Liver (tissue), 9 donors: ENCODE measurements around the gene C2. TPM values are rescaled to one million over a fixed set of nuclear protein-coding genes. Genes with fewer than 3 reads are reported as not detected.

Experiments used
- DNase-seq: peaks from one replicate; pipeline ENCODE4 v3.0.0-alpha.2; 2017; ENCODE audit warnings: low spot score
- H3K27ac ChIP-seq, 2 donors: one replicate each; pipeline ENCODE4 v1.7.0; 2013; ENCODE audit warnings: inconsistent platforms in 2 of 2, low read length in 2 of 2, control low read depth in 1 of 2, low read depth in 1 of 2, mild to moderate bottlenecking in 1 of 2
- H3K27me3 ChIP-seq, 4 donors: one replicate each; pipeline versions ENCODE4 v1.6.1 to v1.7.0; 2013; ENCODE audit warnings: low read length in 3 of 4, inconsistent platforms in 1 of 4, mild to moderate bottlenecking in 1 of 4, moderate library complexity in 1 of 4; ENCODE audit not compliant: control insufficient read depth in 4 of 4, insufficient read depth in 4 of 4
- H3K36me3 ChIP-seq, 4 donors: one replicate each; pipeline versions ENCODE4 v1.6.1 to v1.7.0; 2013; ENCODE audit warnings: low read length in 3 of 4, mild to moderate bottlenecking in 3 of 4, low read depth in 1 of 4, moderate library complexity in 1 of 4; ENCODE audit not compliant: control insufficient read depth in 4 of 4, insufficient read depth in 3 of 4
- H3K4me1 ChIP-seq, 4 donors: one replicate each; pipeline versions ENCODE4 v1.6.1 to v1.7.0; 2013; ENCODE audit warnings: low read length in 3 of 4, mild to moderate bottlenecking in 3 of 4, moderate library complexity in 1 of 4; ENCODE audit not compliant: control insufficient read depth in 4 of 4, insufficient read depth in 4 of 4
- H3K4me3 ChIP-seq, 3 donors: one replicate each; pipeline versions ENCODE4 v1.6.1 to v1.7.0; 2013; ENCODE audit warnings: low read length in 3 of 3, control low read depth in 1 of 3, low read depth in 1 of 3, mild to moderate bottlenecking in 1 of 3
- H3K9ac ChIP-seq, 2 donors: one replicate each; pipeline ENCODE4 v1.7.0; 2013; ENCODE audit warnings: low read length in 2 of 2, mild to moderate bottlenecking in 2 of 2, moderate library complexity in 2 of 2, control low read depth in 1 of 2, low read depth in 1 of 2
- H3K9me3 ChIP-seq, 4 donors: one replicate each; pipeline versions ENCODE4 v1.6.1 to v1.7.0; 2013; ENCODE audit warnings: low read length in 3 of 4; ENCODE audit not compliant: control insufficient read depth in 4 of 4
- EGR1 ChIP-seq, 2 donors: IDR thresholded peaks; 2 replicates each; pipeline ENCODE4 v1.6.1; 2016 to 2018; ENCODE audit warnings: antibody characterized with exemption in 2 of 2, low read depth in 2 of 2
- FOXA1 ChIP-seq: IDR thresholded peaks from 2 replicates; pipeline ENCODE4 v1.6.1; 2016; ENCODE audit warnings: antibody characterized with exemption
- FOXA2 ChIP-seq: IDR thresholded peaks from 2 replicates; pipeline ENCODE4 v1.6.1; 2016; ENCODE audit warnings: antibody characterized with exemption
- GABPA ChIP-seq, 2 donors: IDR thresholded peaks in 1 of 2; conservative IDR thresholded peaks in 1 of 2; 2 replicates each; pipeline ENCODE4 v1.6.1; 2016; ENCODE audit warnings: antibody characterized with exemption in 2 of 2, mild to moderate bottlenecking in 1 of 2, moderate library complexity in 1 of 2
- HNF4A ChIP-seq, 2 donors: conservative IDR thresholded peaks; 2 replicates each; pipeline ENCODE4 v1.6.1; 2016; ENCODE audit warnings: antibody characterized with exemption in 2 of 2, mild to moderate bottlenecking in 2 of 2
- JUND ChIP-seq, 2 donors: IDR thresholded peaks; 2 replicates each; pipeline ENCODE4 v1.6.1; 2016; ENCODE audit warnings: antibody characterized with exemption in 2 of 2
- NR2F2 ChIP-seq: IDR thresholded peaks from 2 replicates; pipeline ENCODE4 v1.6.1; 2016; ENCODE audit warnings: antibody characterized with exemption
- RAD21 ChIP-seq, 2 donors: IDR thresholded peaks; 2 replicates each; pipeline ENCODE4 v1.6.1; 2016; ENCODE audit warnings: antibody characterized with exemption in 2 of 2, mild to moderate bottlenecking in 2 of 2
- RXRA ChIP-seq, 2 donors: IDR thresholded peaks; 2 replicates each; pipeline ENCODE4 v1.6.1; 2017 to 2018; ENCODE audit warnings: antibody characterized with exemption in 2 of 2, mild to moderate bottlenecking in 1 of 2
- SP1 ChIP-seq: IDR thresholded peaks from 2 replicates; pipeline ENCODE4 v1.6.1; 2018; ENCODE audit warnings: antibody characterized with exemption, mild to moderate bottlenecking
- TAF1 ChIP-seq: conservative IDR thresholded peaks from 2 replicates; pipeline ENCODE4 v1.6.1; 2016; ENCODE audit warnings: antibody characterized with exemption, mild to moderate bottlenecking
- YY1 ChIP-seq: IDR thresholded peaks from 2 replicates; pipeline ENCODE4 v1.6.1; 2016; ENCODE audit warnings: antibody characterized with exemption, mild to moderate bottlenecking
- WGBS: extraction: QIAGEN DNeasy Blood & Tissue Kit; methylation state at CpG from one replicate; pipeline ENCODE4 v1.1.7; 2013; 5-methylcytosine and 5-hydroxymethylcytosine counted together
- polyA plus RNA-seq, 2 donors: library from polyadenylated mRNA; stranded (reverse) in 1 of 2; unstranded in 1 of 2; fragments of 200-250 nt in 1 of 2; fragments of >200 nt in 1 of 2; fragmentation: Nextera tagmentation in 1 of 2; extraction: Ambion mirVana in 1 of 2; gene quantifications; one replicate each; pipeline versions ENCODE4 v1.2.1 to v1.2.3, GENCODE V29; 2013 to 2015
- total RNA-seq, 2 donors: library from RNA; depleted of rRNA; stranded (reverse); fragments of >200 nt; gene quantifications; one replicate each; pipeline ENCODE4 v1.2.3, GENCODE V29; 2014
- TF ChIP-seq, protein P1 (sequence below): IDR thresholded peaks from 2 replicates; pipeline ENCODE4 v1.6.1; 2016; ENCODE audit warnings: antibody characterized with exemption, mild to moderate bottlenecking
- TF ChIP-seq, protein P2 (sequence below): fragments of 150-350 bp; IDR thresholded peaks from 2 replicates; pipeline ENCODE4 v1.5.1; 2017; ENCODE audit warnings: improper control_type of control experiment, low read depth, low read length; ENCODE audit not compliant: missing input control
- TF ChIP-seq, protein P3 (sequence below): IDR thresholded peaks from 2 replicates; pipeline ENCODE4 v1.6.1; 2016; ENCODE audit warnings: antibody characterized with exemption
- TF ChIP-seq, protein P4 (sequence below): IDR thresholded peaks from 2 replicates; pipeline ENCODE4 v1.6.1; 2016; ENCODE audit warnings: antibody characterized with exemption
- TF ChIP-seq, protein P5 (sequence below): IDR thresholded peaks from 2 replicates; pipeline ENCODE4 v1.6.1; 2016; ENCODE audit warnings: antibody characterized with exemption
- donor health status: healthy.
- donor health status: healthy.
- donor health status: healthy.
- donor health status: healthy.
- donor health status: healthy.

The C2 gene
- total and polyA plus RNA-seq, 4 donors: 212 to 522 (median 397) TPM

DNA sequence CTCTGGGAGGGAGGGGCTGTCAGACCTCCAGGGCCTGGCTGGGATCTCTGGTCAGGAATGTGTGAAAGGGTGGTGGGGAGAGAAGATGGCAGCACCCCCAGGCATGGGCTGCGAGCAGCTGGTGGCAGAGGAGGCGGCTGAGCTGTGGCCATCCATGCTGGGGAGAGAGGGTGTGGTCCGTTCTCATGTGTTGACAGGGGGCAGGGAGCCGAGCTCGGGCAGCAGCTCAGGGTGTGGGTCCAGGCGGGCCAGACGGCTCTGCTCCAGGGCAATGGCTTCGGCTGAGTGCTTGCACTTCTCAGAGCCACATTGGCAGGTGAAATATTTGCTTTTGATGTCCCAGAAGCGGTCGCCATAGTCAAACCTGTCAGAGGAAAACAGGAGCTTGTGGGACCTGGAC, 47.6 kb upstream of the C2 start:
- H3K4me1 ChIP-seq: no peaks in the 10 kb centered on the region
- WGBS: 86% methylated on average over 10 of the region's 10 CpGs
- no peak overlapping the region for H3K4me3 ChIP-seq
- no peak for DNase-seq
- H3K36me3 ChIP-seq: peaks cover 15 to 48% (median 22%) of the 10 kb centered on the region in 4 donors
- TF ChIP-seq GABPA (IDR thresholded peaks at IDR 0.05 in 1 of 2, conservative IDR thresholded peaks at IDR 0.05 in 1 of 2): no peak
- no peak for TF ChIP-seq HNF4A (conservative IDR thresholded peaks at IDR 0.05)
- TF ChIP-seq, protein P1, sequence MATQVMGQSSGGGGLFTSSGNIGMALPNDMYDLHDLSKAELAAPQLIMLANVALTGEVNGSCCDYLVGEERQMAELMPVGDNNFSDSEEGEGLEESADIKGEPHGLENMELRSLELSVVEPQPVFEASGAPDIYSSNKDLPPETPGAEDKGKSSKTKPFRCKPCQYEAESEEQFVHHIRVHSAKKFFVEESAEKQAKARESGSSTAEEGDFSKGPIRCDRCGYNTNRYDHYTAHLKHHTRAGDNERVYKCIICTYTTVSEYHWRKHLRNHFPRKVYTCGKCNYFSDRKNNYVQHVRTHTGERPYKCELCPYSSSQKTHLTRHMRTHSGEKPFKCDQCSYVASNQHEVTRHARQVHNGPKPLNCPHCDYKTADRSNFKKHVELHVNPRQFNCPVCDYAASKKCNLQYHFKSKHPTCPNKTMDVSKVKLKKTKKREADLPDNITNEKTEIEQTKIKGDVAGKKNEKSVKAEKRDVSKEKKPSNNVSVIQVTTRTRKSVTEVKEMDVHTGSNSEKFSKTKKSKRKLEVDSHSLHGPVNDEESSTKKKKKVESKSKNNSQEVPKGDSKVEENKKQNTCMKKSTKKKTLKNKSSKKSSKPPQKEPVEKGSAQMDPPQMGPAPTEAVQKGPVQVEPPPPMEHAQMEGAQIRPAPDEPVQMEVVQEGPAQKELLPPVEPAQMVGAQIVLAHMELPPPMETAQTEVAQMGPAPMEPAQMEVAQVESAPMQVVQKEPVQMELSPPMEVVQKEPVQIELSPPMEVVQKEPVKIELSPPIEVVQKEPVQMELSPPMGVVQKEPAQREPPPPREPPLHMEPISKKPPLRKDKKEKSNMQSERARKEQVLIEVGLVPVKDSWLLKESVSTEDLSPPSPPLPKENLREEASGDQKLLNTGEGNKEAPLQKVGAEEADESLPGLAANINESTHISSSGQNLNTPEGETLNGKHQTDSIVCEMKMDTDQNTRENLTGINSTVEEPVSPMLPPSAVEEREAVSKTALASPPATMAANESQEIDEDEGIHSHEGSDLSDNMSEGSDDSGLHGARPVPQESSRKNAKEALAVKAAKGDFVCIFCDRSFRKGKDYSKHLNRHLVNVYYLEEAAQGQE: no peak
- TF ChIP-seq EGR1 (IDR thresholded peaks at IDR 0.05; ENCODE audit: low read depth in 2 of 2): no peak
- no peak for TF ChIP-seq NR2F2
- TF ChIP-seq FOXA2: no peak
- no peak for TF ChIP-seq YY1
- TF ChIP-seq JUND (IDR thresholded peaks at IDR 0.05): no peak
- TF ChIP-seq, protein P2, sequence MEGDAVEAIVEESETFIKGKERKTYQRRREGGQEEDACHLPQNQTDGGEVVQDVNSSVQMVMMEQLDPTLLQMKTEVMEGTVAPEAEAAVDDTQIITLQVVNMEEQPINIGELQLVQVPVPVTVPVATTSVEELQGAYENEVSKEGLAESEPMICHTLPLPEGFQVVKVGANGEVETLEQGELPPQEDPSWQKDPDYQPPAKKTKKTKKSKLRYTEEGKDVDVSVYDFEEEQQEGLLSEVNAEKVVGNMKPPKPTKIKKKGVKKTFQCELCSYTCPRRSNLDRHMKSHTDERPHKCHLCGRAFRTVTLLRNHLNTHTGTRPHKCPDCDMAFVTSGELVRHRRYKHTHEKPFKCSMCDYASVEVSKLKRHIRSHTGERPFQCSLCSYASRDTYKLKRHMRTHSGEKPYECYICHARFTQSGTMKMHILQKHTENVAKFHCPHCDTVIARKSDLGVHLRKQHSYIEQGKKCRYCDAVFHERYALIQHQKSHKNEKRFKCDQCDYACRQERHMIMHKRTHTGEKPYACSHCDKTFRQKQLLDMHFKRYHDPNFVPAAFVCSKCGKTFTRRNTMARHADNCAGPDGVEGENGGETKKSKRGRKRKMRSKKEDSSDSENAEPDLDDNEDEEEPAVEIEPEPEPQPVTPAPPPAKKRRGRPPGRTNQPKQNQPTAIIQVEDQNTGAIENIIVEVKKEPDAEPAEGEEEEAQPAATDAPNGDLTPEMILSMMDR: no peak
- no peak for TF ChIP-seq RAD21 (IDR thresholded peaks at IDR 0.05)
- no peak for TF ChIP-seq SP1
- TF ChIP-seq, protein P3, sequence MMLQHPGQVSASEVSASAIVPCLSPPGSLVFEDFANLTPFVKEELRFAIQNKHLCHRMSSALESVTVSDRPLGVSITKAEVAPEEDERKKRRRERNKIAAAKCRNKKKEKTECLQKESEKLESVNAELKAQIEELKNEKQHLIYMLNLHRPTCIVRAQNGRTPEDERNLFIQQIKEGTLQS: no peak
- no peak for TF ChIP-seq TAF1
- TF ChIP-seq RXRA (IDR thresholded peaks at IDR 0.05): no peak
- TF ChIP-seq, protein P4, sequence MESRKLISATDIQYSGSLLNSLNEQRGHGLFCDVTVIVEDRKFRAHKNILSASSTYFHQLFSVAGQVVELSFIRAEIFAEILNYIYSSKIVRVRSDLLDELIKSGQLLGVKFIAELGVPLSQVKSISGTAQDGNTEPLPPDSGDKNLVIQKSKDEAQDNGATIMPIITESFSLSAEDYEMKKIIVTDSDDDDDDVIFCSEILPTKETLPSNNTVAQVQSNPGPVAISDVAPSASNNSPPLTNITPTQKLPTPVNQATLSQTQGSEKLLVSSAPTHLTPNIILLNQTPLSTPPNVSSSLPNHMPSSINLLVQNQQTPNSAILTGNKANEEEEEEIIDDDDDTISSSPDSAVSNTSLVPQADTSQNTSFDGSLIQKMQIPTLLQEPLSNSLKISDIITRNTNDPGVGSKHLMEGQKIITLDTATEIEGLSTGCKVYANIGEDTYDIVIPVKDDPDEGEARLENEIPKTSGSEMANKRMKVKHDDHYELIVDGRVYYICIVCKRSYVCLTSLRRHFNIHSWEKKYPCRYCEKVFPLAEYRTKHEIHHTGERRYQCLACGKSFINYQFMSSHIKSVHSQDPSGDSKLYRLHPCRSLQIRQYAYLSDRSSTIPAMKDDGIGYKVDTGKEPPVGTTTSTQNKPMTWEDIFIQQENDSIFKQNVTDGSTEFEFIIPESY: no peak
- no peaks in the 10 kb centered on the region for H3K9me3 ChIP-seq
- no peak overlapping the region for H3K9ac ChIP-seq
- H3K27me3 ChIP-seq: no peaks in the 10 kb centered on the region
- no peak overlapping the region for H3K27ac ChIP-seq

DNA sequence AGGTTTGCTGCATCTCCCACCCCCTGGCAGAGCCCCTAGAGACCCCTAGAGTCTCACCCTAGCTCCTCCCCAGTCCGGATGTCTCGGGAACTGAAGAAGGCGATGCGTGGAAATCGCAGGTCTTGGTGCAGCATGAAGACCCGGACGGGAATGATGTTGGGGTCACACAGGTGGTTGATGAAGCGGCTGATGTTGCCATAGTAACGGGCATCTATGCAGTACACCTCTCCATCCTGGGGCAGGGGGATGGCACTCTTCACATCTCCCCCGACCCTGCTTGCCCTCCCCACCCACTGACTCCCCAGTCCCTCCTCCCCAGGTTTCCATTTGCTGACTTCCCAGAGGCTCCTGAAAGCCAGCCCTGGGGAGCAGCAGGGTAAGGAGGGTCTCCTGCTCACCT, 46.9 kb upstream of the C2 start:
- Histone ChIP-seq H3K27ac (no peak overlapping the region), H3K36me3 (peaks cover 15 to 51% (median 24%) of the 10 kb centered on the region in 4 donors), H3K4me3 (no peak overlapping the region), H3K9me3 (no peaks in the 10 kb centered on the region), H3K4me1 (no peaks in the 10 kb centered on the region), H3K9ac (no peak overlapping the region), H3K27me3 (no peaks in the 10 kb centered on the region)
- DNase-seq: no peak
- TF ChIP-seq SP1 (no peak), EGR1 (IDR thresholded peaks at IDR 0.05; ENCODE audit: low read depth in 2 of 2) (no peak), YY1 (no peak), RXRA (IDR thresholded peaks at IDR 0.05) (no peak), HNF4A (conservative IDR thresholded peaks at IDR 0.05) (no peak), FOXA1 (no peak)
- TF ChIP-seq, protein P1: no peak
- TF ChIP-seq, protein P5, sequence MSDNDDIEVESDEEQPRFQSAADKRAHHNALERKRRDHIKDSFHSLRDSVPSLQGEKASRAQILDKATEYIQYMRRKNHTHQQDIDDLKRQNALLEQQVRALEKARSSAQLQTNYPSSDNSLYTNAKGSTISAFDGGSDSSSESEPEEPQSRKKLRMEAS: no peak
- WGBS: 95% methylated on average over 10 of the region's 10 CpGs
